Esophagus muscularis mucosa (tissue), 4 donors: ENCODE results near the gene DNAJC12. TPM values are rescaled to one million over a fixed set of nuclear protein-coding genes. Genes with fewer than 3 reads are reported as not detected.
A peak's percentile ranks its signal among the peaks of the same experiment; 100 is the strongest.

ENCODE experiments used
- DNase-seq: peaks from one replicate; pipeline ENCODE4 v3.0.0-alpha.2; 2017; ENCODE audit errors: extremely low spot score
- H3K27ac ChIP-seq, 4 donors: fragments of 200-600 bp; sonication (generic); replicated peaks in 1 of 4; 1 replicate in 3 of 4; 2 replicates in 1 of 4; pipeline ENCODE4 v1.5.1; 2016 to 2019; ENCODE audit warnings: mild to moderate bottlenecking in 1 of 4
- H3K27me3 ChIP-seq, 4 donors: fragments of 200-600 bp; sonication (generic); one replicate each; pipeline versions ENCODE4 v1.5.1 to v1.6.0; 2016 to 2019
- H3K36me3 ChIP-seq, 4 donors: fragments of 200-600 bp; sonication (generic); one replicate each; pipeline ENCODE4 v1.5.1; 2016 to 2019
- H3K4me1 ChIP-seq, 4 donors: fragments of 200-600 bp; sonication (generic); one replicate each; pipeline ENCODE4 v1.5.1; 2016 to 2019
- H3K4me3 ChIP-seq, 4 donors: fragments of 200-600 bp; sonication (generic); 1 replicate in 2 of 4; 2 replicates in 2 of 4; pipeline ENCODE4 v1.5.1; 2016 to 2019; ENCODE audit warnings: mild to moderate bottlenecking in 4 of 4, moderate library complexity in 1 of 4
- H3K9me3 ChIP-seq, 4 donors: fragments of 200-600 bp; sonication (generic); 1 replicate in 3 of 4; 2 replicates in 1 of 4; pipeline ENCODE4 v1.5.1; 2016 to 2019
- EP300 ChIP-seq: sonication (generic); formaldehyde crosslinking; IDR thresholded peaks from one replicate; pipeline ENCODE4 v1.6.1; 2017; ENCODE audit warnings: antibody characterized with exemption
- POLR2A ChIP-seq: fragments of 450-650 bp; IDR thresholded peaks from one replicate; pipeline ENCODE4 v1.6.1; 2017; ENCODE audit warnings: antibody characterized with exemption, moderate library complexity, mild to moderate bottlenecking, low read depth
- POLR2AphosphoS5 ChIP-seq, 2 donors: sonication (generic); formaldehyde crosslinking; IDR thresholded peaks; one replicate each; pipeline ENCODE4 v1.6.1; 2017; ENCODE audit warnings: antibody characterized with exemption in 2 of 2
- WGBS: methylation state at CpG from one replicate; pipeline ENCODE4 v1.1.5; 2018; 5-methylcytosine and 5-hydroxymethylcytosine counted together
- intact Hi-C: fragments of 100-400 bp; cut with DNase I; formaldehyde crosslinking; loops from one replicate; pipeline ENCODE4 v1.15.1; 2023
- total RNA-seq, 4 donors: library from RNA; depleted of rRNA; stranded (reverse); fragments of >200 nt; gene quantifications; one replicate each; pipeline versions ENCODE4 v1.1.0 to v1.2.1, GENCODE V29; 2016
- TF ChIP-seq, protein P1 (sequence below), 3 experiments: fragments of 200-600 bp in 2 of 3; fragments of 450-650 bp in 1 of 3; sonication (generic) in 2 of 3; IDR thresholded peaks; one replicate each; pipeline ENCODE4 v1.5.1; 2017 to 2019; ENCODE audit warnings: antibody characterized with exemption in 3 of 3, mild to moderate bottlenecking in 2 of 3, moderate library complexity in 1 of 3

Gene DNAJC12
- total RNA-seq = 1 to 10 TPM; 4.1 to 7.6 (median 6.5) TPM

DNA sequence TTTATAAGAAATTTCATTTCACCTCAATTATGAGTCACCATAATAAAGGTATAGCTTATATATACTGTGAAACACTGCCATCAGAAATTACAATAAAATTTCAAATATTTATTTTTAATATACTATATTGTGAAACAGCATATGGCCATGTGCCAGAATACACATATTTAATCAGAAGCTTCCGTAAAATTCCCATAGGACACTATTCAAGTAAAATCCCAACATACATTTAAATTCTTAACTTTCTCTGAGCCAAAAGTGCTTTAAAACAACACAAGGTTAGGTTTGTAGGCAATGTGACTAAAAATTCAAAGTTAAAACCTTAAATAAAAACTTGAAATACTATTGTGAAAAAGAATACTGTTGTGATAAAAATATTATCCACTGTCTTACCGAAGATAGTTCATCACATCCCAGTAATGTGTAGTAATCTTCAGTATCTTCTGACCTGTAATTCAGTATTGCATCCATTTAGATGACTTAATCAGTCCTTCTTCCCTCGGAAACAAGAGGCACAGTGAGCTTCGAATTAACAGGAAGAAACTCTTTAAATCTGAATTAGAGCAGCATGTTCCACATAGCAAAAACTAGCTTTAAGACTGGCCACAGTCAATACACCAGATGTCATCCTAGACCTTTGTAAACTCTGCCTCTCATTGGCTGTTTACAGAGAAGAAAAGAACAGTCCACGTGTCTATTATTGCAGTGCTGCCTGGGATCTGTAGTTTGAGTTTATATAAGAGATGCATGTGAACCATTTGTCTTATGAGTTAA lies at the start of gene DNAJC12:
Gene DNAJC12 (minus strand): TSS at position 648 of the 774 bp plus-strand sequence. CDS start 177 bp downstream, at position 471.
- TF ChIP-seq POLR2AphosphoS5 (IDR thresholded peaks at IDR 0.05) = peak in 1 of 2 donors; percentile 49
- TF ChIP-seq EP300 = no peak
- intact Hi-C loops = no loop called here
- Histone ChIP-seq H3K4me3 (peak within 1 kb of the TSS; percentile 38 to 48 (median 43)), H3K27me3 (no peaks in the 10 kb centered on the region), H3K9me3 (peaks cover 0 to 5% (median 0%) of the 10 kb centered on the region in 4 donors), H3K4me1 (peaks cover 0 to 20% (median 8%) of the 10 kb centered on the region in 4 donors), H3K27ac (peak within 1 kb of the TSS in 3 of 4 donors; percentile 1 to 55 (median 36)), H3K36me3 (no peaks in the 10 kb centered on the region)
- peak; percentile 34 for DNase-seq
- 22% methylated on average over 5 of the region's 5 CpGs for WGBS

DNA sequence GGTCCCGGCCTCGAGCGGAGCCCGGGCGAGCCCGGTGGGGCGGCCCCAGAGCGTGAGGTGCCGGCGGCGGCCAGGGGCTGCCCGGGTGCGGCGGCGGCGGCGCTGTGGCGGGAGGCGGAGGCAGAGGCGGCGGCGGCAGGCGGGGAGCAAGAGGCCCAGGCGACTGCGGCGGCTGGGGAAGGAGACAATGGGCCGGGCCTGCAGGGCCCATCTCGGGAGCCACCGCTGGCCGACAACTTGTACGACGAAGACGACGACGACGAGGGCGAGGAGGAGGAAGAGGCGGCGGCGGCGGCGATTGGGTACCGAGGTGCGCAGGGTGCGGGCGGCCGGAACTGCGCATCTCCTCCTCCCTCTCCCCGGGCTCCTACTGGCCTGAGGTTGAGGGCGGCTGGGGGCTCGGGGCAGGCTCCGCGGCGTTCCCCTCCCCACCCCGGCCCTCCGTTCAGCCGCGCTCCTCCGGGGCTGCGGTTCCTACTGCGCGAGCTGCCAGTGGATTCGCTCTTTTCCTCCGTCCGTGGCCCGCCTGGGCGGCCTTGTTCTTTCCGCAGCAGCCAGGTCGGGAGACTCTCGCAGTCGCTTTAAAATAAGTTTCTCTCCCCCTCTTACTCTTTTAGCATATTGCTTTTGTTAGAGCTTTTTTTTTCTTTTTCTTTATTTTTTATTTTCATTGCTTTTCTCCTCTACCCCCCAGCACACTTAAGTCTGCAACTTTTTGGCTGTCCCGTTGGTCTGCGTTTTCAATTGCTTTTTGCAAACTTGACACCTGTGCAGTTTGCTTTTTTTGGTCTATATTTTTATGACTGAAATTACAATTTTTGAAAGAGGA lies 47.1 kb upstream of the DNAJC12 start:
- H3K4me3 ChIP-seq = peak overlapping the region; percentile 80 to 93 (median 86)
- WGBS = 1% methylated on average over 22 of the region's 73 CpGs
- TF ChIP-seq, protein P1, sequence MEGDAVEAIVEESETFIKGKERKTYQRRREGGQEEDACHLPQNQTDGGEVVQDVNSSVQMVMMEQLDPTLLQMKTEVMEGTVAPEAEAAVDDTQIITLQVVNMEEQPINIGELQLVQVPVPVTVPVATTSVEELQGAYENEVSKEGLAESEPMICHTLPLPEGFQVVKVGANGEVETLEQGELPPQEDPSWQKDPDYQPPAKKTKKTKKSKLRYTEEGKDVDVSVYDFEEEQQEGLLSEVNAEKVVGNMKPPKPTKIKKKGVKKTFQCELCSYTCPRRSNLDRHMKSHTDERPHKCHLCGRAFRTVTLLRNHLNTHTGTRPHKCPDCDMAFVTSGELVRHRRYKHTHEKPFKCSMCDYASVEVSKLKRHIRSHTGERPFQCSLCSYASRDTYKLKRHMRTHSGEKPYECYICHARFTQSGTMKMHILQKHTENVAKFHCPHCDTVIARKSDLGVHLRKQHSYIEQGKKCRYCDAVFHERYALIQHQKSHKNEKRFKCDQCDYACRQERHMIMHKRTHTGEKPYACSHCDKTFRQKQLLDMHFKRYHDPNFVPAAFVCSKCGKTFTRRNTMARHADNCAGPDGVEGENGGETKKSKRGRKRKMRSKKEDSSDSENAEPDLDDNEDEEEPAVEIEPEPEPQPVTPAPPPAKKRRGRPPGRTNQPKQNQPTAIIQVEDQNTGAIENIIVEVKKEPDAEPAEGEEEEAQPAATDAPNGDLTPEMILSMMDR (IDR thresholded peaks at IDR 0.05) = peak in 2 of 3 experiments; percentile 1 to 10
- peak in 1 of 2 donors; percentile 53 for TF ChIP-seq POLR2AphosphoS5 (IDR thresholded peaks at IDR 0.05)
- no peak for TF ChIP-seq EP300
- peak; percentile 94 for DNase-seq
- intact Hi-C loops = no loop called here
- peaks cover 19 to 45% (median 40%) of the 10 kb centered on the region in 4 donors for H3K4me1 ChIP-seq
- peak overlapping the region; percentile 92 to 99 (median 96) for H3K27ac ChIP-seq
- H3K36me3 ChIP-seq = peaks cover 14 to 33% (median 27%) of the 10 kb centered on the region in 4 donors
- H3K27me3 ChIP-seq = no peaks in the 10 kb centered on the region
- H3K9me3 ChIP-seq = no peaks in the 10 kb centered on the region

DNA sequence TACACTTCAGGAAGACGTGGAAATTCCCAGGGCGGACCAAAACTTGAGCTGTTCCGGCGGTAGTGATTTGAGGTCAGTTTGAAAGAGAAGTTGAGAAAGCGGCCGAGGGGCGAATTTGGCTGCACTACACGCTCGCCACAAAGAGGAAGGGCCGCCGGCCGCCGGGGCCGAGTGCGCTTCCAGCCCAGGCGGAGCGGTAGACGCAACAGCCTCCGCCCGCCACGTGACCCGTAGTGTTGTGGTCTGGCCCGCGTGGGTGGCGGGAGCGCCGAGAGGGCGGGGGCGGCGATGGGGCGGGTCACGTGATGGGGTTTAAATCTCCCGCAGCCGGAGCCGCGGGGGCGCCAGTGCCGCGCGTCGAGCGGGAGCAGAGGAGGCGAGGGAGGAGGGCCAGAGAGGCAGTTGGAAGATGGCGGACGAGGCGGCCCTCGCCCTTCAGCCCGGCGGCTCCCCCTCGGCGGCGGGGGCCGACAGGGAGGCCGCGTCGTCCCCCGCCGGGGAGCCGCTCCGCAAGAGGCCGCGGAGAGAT lies 46.4 kb upstream of the DNAJC12 start, which contains the start of gene SIRT1:
Gene SIRT1 (plus strand): TSS at position 344 of the 529 bp plus-strand sequence. CDS start 66 bp downstream, at position 410.
- TF ChIP-seq, protein P1 (IDR thresholded peaks at IDR 0.05) = peak in 1 of 3 experiments; percentile 0
- TF ChIP-seq POLR2AphosphoS5 (IDR thresholded peaks at IDR 0.05) = peak; percentile 96 to 99
- TF ChIP-seq POLR2A = peak; percentile 87
- no peak for TF ChIP-seq EP300
- H3K4me3 ChIP-seq = peak within 1 kb of the TSS; percentile 80 to 93 (median 86)
- H3K4me1 ChIP-seq = peaks cover 19 to 38% (median 34%) of the 10 kb centered on the region in 4 donors
- intact Hi-C loops = no loop called here
- whole genome bisulfite sequencing = 3% methylated on average over 22 of the region's 62 CpGs
- DNase-seq = peak; percentile 99
- H3K9me3 ChIP-seq = no peaks in the 10 kb centered on the region
- peak within 1 kb of the TSS; percentile 92 to 99 (median 96) for H3K27ac ChIP-seq
- H3K36me3 ChIP-seq = peaks cover 13 to 26% (median 20%) of the 10 kb centered on the region in 4 donors
- no peaks in the 10 kb centered on the region for H3K27me3 ChIP-seq

DNA sequence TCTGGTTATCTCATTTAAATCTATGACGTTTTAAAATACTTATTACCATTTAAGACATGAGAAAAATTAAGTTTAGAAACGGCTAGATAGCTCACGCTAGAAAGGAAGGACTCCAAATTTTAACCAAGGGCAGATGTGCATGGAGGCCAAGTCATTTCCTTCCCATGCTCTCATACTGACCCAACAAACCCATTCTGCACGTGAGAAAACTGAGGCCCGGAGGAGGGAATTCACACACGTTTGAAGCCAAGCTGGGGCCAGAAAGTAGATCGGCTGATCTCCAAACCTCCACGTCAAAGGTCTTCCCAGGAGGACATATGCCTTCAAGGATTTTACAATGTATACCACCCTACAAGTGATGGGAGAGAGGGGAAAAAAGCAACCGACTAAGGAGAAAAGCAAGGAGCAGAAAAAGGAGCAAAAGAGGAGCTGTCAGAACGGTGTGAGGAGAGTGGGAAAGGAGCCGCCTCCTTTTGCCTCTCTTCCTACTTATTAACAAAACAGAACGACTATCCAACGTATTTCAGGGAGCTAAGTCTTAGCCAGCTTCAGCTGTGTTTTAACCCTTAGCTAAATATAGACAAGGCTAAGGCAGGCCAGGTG lies 45.8 kb upstream of the DNAJC12 start:
- Histone ChIP-seq H3K36me3 (peaks cover 9 to 21% (median 15%) of the 10 kb centered on the region in 4 donors), H3K27ac (peak overlapping the region; percentile 92 to 99 (median 96)), H3K4me1 (peaks cover 19 to 33% (median 28%) of the 10 kb centered on the region in 4 donors), H3K4me3 (peak overlapping the region; percentile 80 to 93 (median 86)), H3K27me3 (no peaks in the 10 kb centered on the region), H3K9me3 (no peaks in the 10 kb centered on the region)
- DNase-seq = peak; percentile 55
- 19% methylated on average over 13 of the region's 13 CpGs for WGBS
- TF ChIP-seq, protein P1 (IDR thresholded peaks at IDR 0.05) = no peak
- TF ChIP-seq POLR2AphosphoS5 (IDR thresholded peaks at IDR 0.05) (no peak), EP300 (no peak), POLR2A (no peak)
- intact Hi-C loops = no loop called here
